Measurements from ENCODE around the gene ERBB2.
A peak's percentile ranks its signal among the peaks of the same experiment; 100 is the strongest.

Gene ERBB2

GRCh38 chr17:39699818-39700147 lies at the start of gene ERBB2:
Gene ERBB2, plus strand, starts transcription at chr17:39700064. Its CDS starts 175 bp downstream, at chr17:39700239.
- H3K36me3 ChIP-seq (ENCODE audit: insufficient read depth, low read length) = no peaks in the 10 kb centered on the region
- H3K27ac ChIP-seq = no peak within 1 kb of the TSS
- peak within 1 kb of the TSS; percentile 92 for H3K4me3 ChIP-seq
- peak within 1 kb of the TSS; percentile 84 for H3K9ac ChIP-seq (ENCODE audit: insufficient read length)
- TF ChIP-seq EZH2 (IDR thresholded peaks at IDR 0.05) (no peak), POLR2AphosphoS5 (IDR thresholded peaks at IDR 0.05; ENCODE audit: borderline replicate concordance, low read depth, low read length) (peak; percentile 68), FOXP2 (optimal IDR thresholded peaks at IDR 0.05; ENCODE audit: control extremely low read depth, extremely low read length, insufficient read depth) (no peak)
- DNase-seq (ENCODE audit: low read depth, low spot score) = peak; percentile 26
- H3K9me3 ChIP-seq (ENCODE audit: low read depth, low read length) = no peaks in the 10 kb centered on the region

- H3K4me3 ChIP-seq = no peak overlapping the region
- no peak overlapping the region for H3K9ac ChIP-seq (ENCODE audit: insufficient read length)
- DNase-seq (ENCODE audit: low read depth, low spot score) = no peak
- H3K9me3 ChIP-seq (ENCODE audit: low read depth, low read length) = no peaks in the 10 kb centered on the region
- no peak for TF ChIP-seq POLR2AphosphoS5 (IDR thresholded peaks at IDR 0.05; ENCODE audit: borderline replicate concordance, low read depth, low read length)
- TF ChIP-seq FOXP2 (optimal IDR thresholded peaks at IDR 0.05; ENCODE audit: control extremely low read depth, extremely low read length, insufficient read depth) = no peak
- no peak for TF ChIP-seq EZH2 (IDR thresholded peaks at IDR 0.05)
- H3K36me3 ChIP-seq (ENCODE audit: insufficient read depth, low read length) = no peaks in the 10 kb centered on the region
- no peak overlapping the region for H3K27ac ChIP-seq
Measured at GRCh38 chr17:39650121-39650579, 49.7 kb upstream of the ERBB2 start.

GRCh38 chr17:39651923-39652586 lies 47.8 kb upstream of the ERBB2 start:
- no peak overlapping the region for H3K4me3 ChIP-seq
- no peaks in the 10 kb centered on the region for H3K36me3 ChIP-seq (ENCODE audit: insufficient read depth, low read length)
- H3K27ac ChIP-seq = peak overlapping the region; percentile 66
- H3K9me3 ChIP-seq (ENCODE audit: low read depth, low read length) = no peaks in the 10 kb centered on the region
- DNase-seq (ENCODE audit: low read depth, low spot score) = no peak
- peak overlapping the region; percentile 49 for H3K9ac ChIP-seq (ENCODE audit: insufficient read length)
- TF ChIP-seq POLR2AphosphoS5 (IDR thresholded peaks at IDR 0.05; ENCODE audit: borderline replicate concordance, low read depth, low read length) (no peak), EZH2 (IDR thresholded peaks at IDR 0.05) (no peak), FOXP2 (optimal IDR thresholded peaks at IDR 0.05; ENCODE audit: control extremely low read depth, extremely low read length, insufficient read depth) (no peak)

GRCh38 chr17:39652587-39653315 lies 47.1 kb upstream of the ERBB2 start:
- Histone ChIP-seq H3K4me3 (no peak overlapping the region), H3K27ac (peak overlapping the region; percentile 66), H3K36me3 (ENCODE audit: insufficient read depth, low read length) (no peaks in the 10 kb centered on the region), H3K9me3 (ENCODE audit: low read depth, low read length) (no peaks in the 10 kb centered on the region), H3K9ac (ENCODE audit: insufficient read length) (peak overlapping the region; percentile 49)
- no peak for DNase-seq (ENCODE audit: low read depth, low spot score)
- TF ChIP-seq FOXP2 (optimal IDR thresholded peaks at IDR 0.05; ENCODE audit: control extremely low read depth, extremely low read length, insufficient read depth) (no peak), POLR2AphosphoS5 (IDR thresholded peaks at IDR 0.05; ENCODE audit: borderline replicate concordance, low read depth, low read length) (no peak), EZH2 (IDR thresholded peaks at IDR 0.05) (no peak)

- Histone ChIP-seq H3K9ac (ENCODE audit: insufficient read length) (no peak overlapping the region), H3K27ac (peak overlapping the region; percentile 57; the same call in 1 of the 2 replicates), H3K36me3 (ENCODE audit: insufficient read depth, low read length) (no peaks in the 10 kb centered on the region), H3K9me3 (ENCODE audit: low read depth, low read length) (no peaks in the 10 kb centered on the region), H3K4me3 (no peak overlapping the region)
- DNase-seq (ENCODE audit: low read depth, low spot score) = no peak
- TF ChIP-seq POLR2AphosphoS5 (IDR thresholded peaks at IDR 0.05; ENCODE audit: borderline replicate concordance, low read depth, low read length) (no peak), FOXP2 (optimal IDR thresholded peaks at IDR 0.05; ENCODE audit: control extremely low read depth, extremely low read length, insufficient read depth) (no peak), EZH2 (IDR thresholded peaks at IDR 0.05) (no peak)
Measured at GRCh38 chr17:39653316-39653661, 46.6 kb upstream of the ERBB2 start.

- Histone ChIP-seq H3K36me3 (ENCODE audit: insufficient read depth, low read length) (no peaks in the 10 kb centered on the region), H3K27ac (no peak overlapping the region), H3K9ac (ENCODE audit: insufficient read length) (no peak overlapping the region), H3K9me3 (ENCODE audit: low read depth, low read length) (no peaks in the 10 kb centered on the region), H3K4me3 (no peak overlapping the region)
- TF ChIP-seq POLR2AphosphoS5 (IDR thresholded peaks at IDR 0.05; ENCODE audit: borderline replicate concordance, low read depth, low read length) (no peak), EZH2 (IDR thresholded peaks at IDR 0.05) (no peak), FOXP2 (optimal IDR thresholded peaks at IDR 0.05; ENCODE audit: control extremely low read depth, extremely low read length, insufficient read depth) (no peak)
- DNase-seq (ENCODE audit: low read depth, low spot score) = no peak
Measured at GRCh38 chr17:39653662-39654331, 46.1 kb upstream of the ERBB2 start.

- Histone ChIP-seq H3K4me3 (no peak overlapping the region), H3K9me3 (ENCODE audit: low read depth, low read length) (no peaks in the 10 kb centered on the region), H3K36me3 (ENCODE audit: insufficient read depth, low read length) (no peaks in the 10 kb centered on the region), H3K27ac (no peak overlapping the region), H3K9ac (ENCODE audit: insufficient read length) (no peak overlapping the region)
- no peak for DNase-seq (ENCODE audit: low read depth, low spot score)
- no peak for TF ChIP-seq POLR2AphosphoS5 (IDR thresholded peaks at IDR 0.05; ENCODE audit: borderline replicate concordance, low read depth, low read length)
- TF ChIP-seq EZH2 (IDR thresholded peaks at IDR 0.05) = no peak
- no peak for TF ChIP-seq FOXP2 (optimal IDR thresholded peaks at IDR 0.05; ENCODE audit: control extremely low read depth, extremely low read length, insufficient read depth)
Measured at GRCh38 chr17:39655105-39655504, 44.8 kb upstream of the ERBB2 start.

GRCh38 chr17:39658346-39658745 lies 41.5 kb upstream of the ERBB2 start:
- H3K27ac ChIP-seq = no peak overlapping the region
- H3K9ac ChIP-seq (ENCODE audit: insufficient read length) = no peak overlapping the region
- no peaks in the 10 kb centered on the region for H3K9me3 ChIP-seq (ENCODE audit: low read depth, low read length)
- no peak overlapping the region for H3K4me3 ChIP-seq
- no peak for TF ChIP-seq FOXP2 (optimal IDR thresholded peaks at IDR 0.05; ENCODE audit: control extremely low read depth, extremely low read length, insufficient read depth)
- no peak for TF ChIP-seq POLR2AphosphoS5 (IDR thresholded peaks at IDR 0.05; ENCODE audit: borderline replicate concordance, low read depth, low read length)
- TF ChIP-seq EZH2 (IDR thresholded peaks at IDR 0.05) = no peak
- H3K36me3 ChIP-seq (ENCODE audit: insufficient read depth, low read length) = no peaks in the 10 kb centered on the region; the same call in 1 of the 2 replicates
- no peak for DNase-seq (ENCODE audit: low read depth, low spot score)
